ENCODE results near the gene ZW10.
"Not testable (repeated sequence)": the region's sequence is repeated elsewhere in the genome, so short reads cannot be mapped to it uniquely, and the experiment has no call there.

Gene ZW10, protein sequence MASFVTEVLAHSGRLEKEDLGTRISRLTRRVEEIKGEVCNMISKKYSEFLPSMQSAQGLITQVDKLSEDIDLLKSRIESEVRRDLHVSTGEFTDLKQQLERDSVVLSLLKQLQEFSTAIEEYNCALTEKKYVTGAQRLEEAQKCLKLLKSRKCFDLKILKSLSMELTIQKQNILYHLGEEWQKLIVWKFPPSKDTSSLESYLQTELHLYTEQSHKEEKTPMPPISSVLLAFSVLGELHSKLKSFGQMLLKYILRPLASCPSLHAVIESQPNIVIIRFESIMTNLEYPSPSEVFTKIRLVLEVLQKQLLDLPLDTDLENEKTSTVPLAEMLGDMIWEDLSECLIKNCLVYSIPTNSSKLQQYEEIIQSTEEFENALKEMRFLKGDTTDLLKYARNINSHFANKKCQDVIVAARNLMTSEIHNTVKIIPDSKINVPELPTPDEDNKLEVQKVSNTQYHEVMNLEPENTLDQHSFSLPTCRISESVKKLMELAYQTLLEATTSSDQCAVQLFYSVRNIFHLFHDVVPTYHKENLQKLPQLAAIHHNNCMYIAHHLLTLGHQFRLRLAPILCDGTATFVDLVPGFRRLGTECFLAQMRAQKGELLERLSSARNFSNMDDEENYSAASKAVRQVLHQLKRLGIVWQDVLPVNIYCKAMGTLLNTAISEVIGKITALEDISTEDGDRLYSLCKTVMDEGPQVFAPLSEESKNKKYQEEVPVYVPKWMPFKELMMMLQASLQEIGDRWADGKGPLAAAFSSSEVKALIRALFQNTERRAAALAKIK

DNA sequence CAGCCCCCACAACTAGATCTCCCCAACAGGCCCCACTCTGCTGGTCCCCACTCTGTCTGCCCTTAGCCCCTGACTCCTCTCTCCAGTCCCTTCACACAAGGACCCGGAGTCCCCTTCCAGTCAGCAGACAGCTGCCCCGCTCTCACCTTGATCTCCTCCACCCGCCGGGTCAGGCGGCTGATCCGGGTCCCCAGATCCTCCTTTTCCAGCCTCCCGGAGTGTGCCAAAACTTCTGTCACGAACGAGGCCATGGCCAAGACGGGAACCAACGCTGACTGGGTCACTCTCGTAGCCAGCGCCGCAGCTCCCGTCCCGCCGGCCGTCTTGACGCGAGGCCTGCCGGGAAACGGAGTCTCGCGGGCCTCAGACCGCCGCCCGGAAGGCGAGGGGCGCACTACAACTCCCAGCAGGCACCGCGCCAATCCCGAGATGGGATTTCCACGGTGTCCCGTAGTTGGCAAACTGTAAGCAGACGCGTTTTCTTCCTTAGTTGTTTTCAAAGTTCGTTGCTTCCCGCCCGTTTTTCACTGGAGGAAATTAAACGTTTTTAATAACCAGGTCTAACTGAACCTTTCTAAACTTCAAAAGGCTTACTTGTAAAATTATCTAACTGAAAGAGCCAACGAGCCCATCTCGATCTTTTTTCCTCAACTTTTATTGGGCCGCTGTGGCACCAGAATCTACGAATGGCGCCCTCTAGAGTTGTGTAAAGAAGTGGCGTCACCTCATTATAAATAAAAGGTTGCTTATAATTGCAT, at the start of gene ZW10:
TSS of gene ZW10 (minus strand) at position 277 of the 758 bp plus-strand sequence. CDS start at position 251, 26 bp downstream.
- DNase-seq, result peak; percentile 93

DNA sequence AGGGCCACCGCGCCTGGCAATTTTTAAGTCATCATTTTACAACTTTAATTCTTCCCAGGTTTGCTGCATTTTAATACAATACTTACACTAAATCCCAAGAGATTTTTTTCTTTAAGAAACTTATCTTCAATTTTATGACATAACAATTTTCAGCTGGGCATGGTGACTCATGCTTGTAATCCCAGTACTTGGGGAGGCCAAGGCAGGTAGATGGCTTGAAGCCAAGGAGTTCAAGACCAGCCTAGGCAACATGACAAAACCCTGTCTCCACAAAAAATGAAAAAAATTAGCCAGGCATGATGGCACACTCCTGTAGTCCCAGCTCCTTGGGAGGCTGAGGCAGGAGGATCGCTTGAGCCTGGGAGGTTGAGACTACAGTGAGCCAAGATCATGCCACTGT, 44.9 kb upstream of the ZW10 start:
- DNase-seq, result no peak

GRCh38 chr11:113817626-113818025, 44.1 kb upstream of the ZW10 start:
- DNase-seq, result no peak

DNA sequence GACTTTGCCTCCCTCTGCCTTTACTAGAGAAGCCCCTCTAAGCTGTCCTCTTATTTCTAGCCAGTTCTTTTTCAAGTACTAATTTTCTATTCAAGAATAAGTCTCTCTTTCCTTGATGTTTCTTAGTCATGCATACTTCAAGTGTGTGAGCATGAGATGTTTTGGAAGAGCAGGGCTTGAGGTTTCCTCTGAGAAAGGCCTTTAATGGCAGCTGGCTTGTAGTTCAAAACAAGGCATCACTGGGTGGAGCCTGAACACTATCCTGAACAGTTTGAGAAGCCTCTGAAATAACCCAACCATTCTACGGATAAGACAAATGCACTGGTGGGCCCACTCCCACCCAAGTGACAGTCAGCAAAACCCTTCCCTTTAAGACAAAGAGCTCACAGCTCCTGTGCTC, 43.7 kb upstream of the ZW10 start:
- DNase-seq, result no peak

- DNase-seq, result no peak
Observed at GRCh38 chr11:113814181-113814580, 40.7 kb upstream of the ZW10 start.

DNA sequence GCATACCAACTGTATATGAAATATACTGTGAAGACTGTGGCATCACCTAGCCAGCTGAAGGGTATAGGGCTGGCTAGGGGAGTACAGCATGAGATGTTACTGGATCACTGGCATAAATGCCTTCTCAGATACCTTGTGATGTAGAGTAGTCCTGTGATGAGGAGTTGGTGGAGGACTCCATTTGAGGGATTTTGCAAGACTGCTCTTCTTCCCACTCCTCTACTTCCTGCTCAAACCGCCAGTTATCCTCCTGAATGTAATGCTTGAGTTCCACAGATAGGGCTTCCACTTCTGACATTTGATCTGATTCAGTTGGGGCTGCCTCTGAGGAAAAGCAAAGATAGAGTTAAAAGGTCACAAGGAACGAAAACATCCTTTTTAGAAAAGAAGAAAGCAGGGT, 35.4 kb upstream of the ZW10 start:
- no peak for DNase-seq

DNA sequence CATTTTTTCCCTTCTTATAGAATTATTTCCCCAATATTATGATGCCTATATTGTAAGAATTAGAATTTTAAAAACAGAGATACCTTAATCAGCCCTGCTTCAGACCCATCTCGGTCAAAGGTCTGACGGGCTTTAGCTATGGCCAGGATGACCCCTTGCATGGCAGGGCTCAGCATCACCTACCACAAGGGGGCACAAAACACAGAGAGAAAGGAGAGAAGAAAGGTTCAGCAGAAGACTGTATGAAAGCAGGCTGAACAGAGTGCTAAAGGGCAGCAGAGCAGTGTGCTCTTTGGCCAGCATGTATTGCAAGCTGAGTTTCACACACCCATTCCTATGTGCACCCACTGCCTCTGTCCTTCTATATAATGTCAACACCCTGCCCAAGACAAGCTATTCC, 32.9 kb upstream of the ZW10 start:
- peak; percentile 3 for DNase-seq

DNA sequence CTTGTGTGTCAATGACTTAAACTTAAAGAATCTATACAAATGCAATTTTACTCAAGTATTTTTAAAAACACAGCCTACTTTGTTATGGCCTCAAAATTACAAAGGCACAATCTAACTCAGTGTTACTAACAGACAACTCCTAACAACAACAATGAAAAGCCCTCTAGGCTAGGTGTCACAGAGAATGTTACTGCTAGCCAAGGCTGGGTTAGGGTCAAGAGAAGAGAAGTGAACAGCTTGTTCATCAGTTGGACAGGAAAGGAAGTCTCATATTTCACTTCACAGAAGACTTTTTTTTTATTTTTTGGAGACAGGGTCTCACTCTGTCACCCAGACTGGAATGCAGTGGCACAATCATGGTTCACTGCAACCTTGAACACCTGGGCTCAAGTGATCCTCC, 32.1 kb upstream of the ZW10 start:
- DNase-seq, result no peak

DNA sequence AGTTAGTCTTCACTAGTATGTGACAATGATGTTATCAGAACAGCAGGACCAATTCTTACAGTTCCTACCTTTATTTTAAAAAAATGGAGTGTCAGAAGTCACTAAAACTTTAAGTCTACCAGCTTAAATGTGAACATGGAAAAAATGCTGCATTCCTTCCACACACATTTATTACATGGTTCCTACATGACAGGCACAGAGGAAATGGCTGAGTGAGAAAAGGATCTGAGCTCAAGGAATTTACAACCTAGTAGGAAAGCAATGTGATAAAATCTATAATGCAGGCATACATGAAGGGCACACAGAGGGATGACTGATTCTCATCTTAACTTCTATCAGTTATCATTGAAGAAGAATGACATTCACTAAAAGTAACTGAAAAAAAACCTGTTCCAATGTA, 29.1 kb upstream of the ZW10 start:
- no peak for DNase-seq

DNA sequence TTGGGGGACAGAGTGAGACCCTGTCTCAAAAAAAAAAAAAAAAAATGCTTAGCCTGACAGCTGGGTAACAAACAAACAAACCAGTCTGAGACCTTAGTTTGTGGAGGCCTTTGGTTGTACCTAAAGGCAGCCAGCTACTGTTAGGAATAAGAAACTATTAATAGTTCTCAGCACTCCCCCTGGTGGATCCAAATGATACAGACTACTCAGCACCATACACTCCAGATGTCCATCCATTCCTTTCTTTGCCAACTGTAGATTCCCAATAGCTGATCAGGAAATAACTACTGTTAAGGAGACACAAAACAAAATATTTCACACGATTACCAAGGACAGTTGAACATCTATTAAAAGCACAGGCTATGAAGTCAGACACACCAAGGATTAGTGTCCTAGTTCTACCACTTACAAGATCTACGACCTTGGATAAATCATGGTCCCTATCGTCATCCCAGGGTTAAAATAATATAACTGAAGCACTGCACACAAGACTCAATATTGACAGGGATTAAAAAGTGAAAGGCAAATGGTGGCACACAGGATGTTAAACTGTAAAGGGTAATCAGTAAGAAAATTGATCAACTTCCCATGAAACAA, 23.3 kb upstream of the ZW10 start:
- DNase-seq, result peak; percentile 31

- DNase-seq, result no peak
Observed at GRCh38 chr11:113789675-113790320, 16.3 kb upstream of the ZW10 start.

DNA sequence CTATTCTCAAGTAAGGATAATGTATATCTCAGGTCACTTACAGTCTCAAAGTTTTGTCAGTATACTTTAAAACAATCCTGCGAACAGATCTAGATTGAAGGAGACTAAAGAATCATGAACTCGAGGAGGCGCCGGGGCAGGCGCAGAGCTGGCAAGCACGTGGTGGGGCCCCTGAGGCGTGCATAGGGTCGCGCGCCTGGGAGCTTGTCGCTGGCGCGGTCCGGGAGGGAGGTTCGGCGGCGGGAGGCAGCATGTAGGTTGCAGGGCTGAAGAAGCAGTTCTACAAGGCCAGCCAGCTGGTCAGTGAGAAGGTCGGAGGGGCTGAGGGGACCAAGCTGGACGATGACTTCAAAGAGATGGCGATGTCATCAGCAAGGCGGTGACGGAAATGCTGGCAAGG, 15.5 kb upstream of the ZW10 start:
- DNase-seq, result not testable (repeated sequence)

DNA sequence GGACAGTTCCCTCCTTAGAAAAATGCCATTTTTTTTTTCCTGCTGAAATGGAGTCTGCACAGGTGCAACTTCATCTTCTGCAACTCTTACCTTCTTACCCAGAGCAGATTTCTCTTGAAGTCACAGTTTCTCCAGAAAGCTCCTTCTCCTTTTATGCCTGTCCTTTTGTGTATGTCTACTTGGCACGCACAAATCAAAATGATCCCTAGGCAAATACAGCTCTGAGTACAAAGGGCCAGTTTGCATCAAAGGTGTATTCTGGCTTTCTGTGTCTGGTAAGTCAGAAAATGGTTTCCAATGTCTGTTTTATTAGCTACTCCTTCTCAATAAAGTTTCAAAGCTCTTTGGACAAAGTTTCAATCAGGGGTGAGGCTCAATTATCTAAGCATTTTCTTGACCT, 8.6 kb upstream of the ZW10 start:
- no peak for DNase-seq

- no peak for DNase-seq
Observed at GRCh38 chr11:113781682-113782081, 8.2 kb upstream of the ZW10 start.

DNA sequence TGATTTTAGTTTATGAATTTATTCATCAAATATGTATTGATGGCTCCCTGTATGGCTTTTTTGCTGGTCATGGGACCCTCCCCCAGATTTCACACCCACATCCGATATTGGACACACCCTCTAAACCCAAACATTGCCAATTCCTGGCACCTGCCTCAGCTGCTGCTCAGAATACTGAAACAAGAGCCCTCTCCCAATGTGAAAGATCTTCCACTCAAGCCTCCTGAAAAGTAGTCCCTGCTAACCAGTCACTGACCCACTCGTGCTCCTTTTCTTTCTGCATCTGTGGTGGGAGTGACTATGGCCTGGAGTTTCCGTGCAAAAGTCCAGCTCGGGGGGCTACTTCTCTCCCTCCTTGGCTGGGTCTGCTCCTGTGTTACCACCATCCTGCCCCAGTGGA, 6.0 kb upstream of the ZW10 start, which contains the start of gene CLDN25:
TSS of gene CLDN25 (plus strand) at position 301 of the 400 bp plus-strand sequence. CDS start at position 301, 0 bp downstream.
- no peak for DNase-seq

DNA sequence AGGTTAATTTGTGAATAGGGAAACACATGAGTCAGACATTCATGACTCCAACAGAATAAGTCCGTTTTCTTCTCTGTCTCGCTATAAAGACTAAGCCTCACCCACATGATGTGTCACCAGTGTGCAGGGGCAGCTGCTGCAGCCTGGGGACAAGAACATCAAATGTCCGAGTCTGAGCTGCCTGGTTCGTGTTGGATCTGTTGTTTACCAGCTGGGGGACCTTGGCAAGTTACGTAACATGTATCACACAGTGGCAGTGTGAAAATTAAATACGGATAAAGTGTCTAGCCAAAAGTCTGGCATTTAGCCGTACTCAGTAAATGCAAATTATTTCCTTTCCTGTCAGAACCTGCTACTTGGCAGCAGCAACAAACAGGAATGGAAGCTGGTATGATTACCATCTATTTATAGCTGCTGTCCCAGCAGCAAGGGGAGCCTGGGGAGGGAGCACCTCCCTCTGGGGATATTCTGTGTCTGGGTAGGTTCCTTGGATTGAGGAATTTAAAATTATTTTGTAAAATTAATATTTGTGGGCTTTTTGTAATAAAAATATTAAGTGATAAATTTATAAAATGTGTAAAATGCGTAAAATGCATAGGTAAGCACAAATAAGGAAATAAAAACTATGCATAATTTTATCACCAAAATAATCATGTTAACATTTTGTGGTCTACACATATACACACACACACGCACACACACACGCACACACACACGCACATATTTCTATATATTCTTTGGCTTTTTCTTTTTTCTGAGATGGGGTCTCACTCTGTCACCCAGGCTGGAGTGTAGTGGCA, 4.8 kb upstream of the ZW10 start:
- no peak for DNase-seq

GRCh38 chr11:113774174-113774503, 647 bp upstream of the ZW10 start:
- no peak for DNase-seq

DNA sequence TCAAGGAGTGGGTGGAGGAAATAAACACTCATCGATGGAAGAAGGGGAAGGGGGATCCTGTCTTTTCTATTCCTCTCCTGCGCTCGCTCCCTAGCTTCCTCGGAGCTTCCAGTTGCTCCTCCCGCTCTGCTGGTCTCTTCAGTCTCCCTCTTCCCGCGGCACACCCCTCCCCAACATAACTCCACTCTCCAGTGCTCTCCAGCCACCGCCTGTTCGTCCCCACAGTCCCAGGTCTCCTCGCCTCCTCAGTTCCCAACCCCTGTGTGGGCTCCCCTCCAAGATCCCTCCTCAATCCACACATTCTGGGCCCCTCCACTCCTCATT, 438 bp downstream of the ZW10 start:
- no peak for DNase-seq

- no peak for DNase-seq
Observed at GRCh38 chr11:113771964-113772363, 1.5 kb downstream of the ZW10 start.

DNA sequence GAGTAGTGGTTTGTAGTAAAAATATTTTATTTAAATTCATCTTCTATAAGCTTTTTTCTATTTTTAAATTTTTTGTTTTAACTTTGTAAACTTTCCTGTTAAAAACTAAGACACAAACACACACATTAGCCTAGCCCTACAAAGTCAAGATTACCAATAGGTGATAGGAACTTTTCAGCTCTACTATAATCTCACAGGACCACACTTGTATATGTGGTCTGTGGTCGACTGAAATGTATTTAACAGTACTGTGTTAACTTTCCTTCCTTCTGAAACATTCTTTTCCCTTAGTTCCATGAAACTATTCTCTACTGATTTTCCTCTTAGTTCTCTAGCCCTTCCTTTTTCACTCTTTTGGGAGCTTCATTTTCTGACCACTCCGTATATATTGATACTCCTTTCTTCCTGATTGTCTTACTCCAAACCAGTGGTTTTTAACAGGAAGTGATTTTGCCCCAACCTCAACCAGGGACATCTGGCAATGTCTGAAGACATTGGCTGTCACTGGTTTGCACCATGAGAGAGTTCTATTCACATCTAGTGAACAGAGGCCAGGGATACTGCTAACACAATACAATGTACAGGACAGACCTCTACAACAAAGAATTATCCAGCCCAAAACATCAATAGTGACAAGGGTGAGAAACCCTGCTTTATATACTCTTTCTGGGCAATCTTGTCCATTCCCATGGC, 8.8 kb downstream of the ZW10 start:
- DNase-seq, result no peak

GRCh38 chr11:113763040-113763439, 10.5 kb downstream of the ZW10 start:
- DNase-seq, result not testable (repeated sequence)
